Hair follicle dermal papilla cell (primary cell): ENCODE measurements around the gene PET117. TPM values are rescaled to one million over a fixed set of nuclear protein-coding genes. Genes with fewer than 3 reads are reported as not detected.

ENCODE experiments used
- small RNA-seq: library from RNA; depleted of rRNA; stranded (forward); fragments of <200 nt; gene quantifications from one replicate; pipeline ENCODE3, GENCODE V24; 2012
- total RNA-seq: library from RNA; depleted of rRNA; stranded (reverse); fragments of >200 nt; gene quantifications from 2 replicates; pipeline ENCODE4 v1.2.3, GENCODE V29; 2012

PET117 gene, protein sequence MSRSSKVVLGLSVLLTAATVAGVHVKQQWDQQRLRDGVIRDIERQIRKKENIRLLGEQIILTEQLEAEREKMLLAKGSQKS
- total RNA-seq: 10.7 and 11.0 TPM in 2 replicates

DNA sequence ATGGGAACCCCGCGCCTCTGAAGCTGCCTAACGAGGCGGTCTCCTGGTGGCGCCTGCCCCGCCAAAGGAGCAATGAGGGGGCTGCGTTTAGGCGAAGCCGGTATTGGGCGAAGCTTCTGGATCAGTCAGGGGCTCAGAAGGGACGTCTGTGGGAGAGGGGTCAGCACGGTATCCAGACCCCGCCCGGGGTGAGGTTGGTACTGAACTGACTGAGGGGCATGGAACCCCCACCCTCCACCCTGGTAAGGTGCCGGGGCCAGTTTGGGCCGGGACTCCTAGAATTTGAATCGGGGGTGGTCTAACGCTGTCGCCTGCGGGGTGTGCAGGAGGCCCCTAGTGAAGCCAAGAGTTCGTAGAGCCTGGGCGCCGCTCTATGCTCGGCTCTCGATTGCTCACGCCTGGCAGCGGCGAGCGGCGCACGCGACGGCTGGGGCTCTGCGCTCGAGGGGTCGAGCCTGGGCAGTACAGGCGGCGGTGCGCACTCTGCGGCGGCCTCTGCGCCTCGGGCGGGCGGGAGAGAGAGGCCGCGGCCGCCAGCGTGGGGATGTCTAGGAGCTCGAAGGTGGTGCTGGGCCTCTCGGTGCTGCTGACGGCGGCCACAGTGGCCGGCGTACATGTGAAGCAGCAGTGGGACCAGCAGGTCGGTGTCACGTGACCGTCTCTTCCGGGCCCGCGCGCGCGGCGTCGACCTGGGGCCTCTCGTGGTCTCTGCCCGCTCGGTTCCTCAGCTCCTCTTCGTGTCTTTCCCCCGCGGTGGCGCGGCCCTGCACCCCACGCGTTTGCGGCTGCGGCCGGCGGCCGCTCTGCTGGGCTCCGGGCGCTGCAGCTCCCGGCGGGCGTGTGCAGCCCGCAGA lies at the start of gene PET117, which contains the start of gene KAT14:
Gene PET117 (plus strand): TSS at position 452 of the 854 bp plus-strand sequence. CDS start 93 bp downstream, at position 545.
Gene KAT14 (plus strand): TSS at position 452 of the 854 bp plus-strand sequence. CDS start 4,798 bp downstream, outside the sequence.

Small RNAs within 50 kb of the gene (small RNA-seq; reads per million reads assigned to genes)
- gene RF00019 (not detected), gene RNU7-137P (not detected)

Other genes starting within 250 kb of the PET117 start
- gene SNX5, start 169.1 kb upstream of the PET117 start, total RNA-seq: 111 and 120 TPM in 2 replicates
- 6.6 and 10.1 TPM in 2 replicates for gene MGME1, start 168.8 kb upstream of the PET117 start, total RNA-seq
- not detected in 2 replicates for gene OVOL2, start 79.9 kb upstream of the PET117 start, total RNA-seq
- gene KAT14, start within 50 bp of the PET117 start, total RNA-seq: 14.6 and 17.8 TPM in 2 replicates
- 21.1 and 25.2 TPM in 2 replicates for gene ZNF133, start 150.7 kb downstream of the PET117 start, total RNA-seq